GM18873 (cell line): Measurements from ENCODE around the gene KIRREL3.

ENCODE experiments used
- ATAC-seq: cut with Tn5 transposase; IDR thresholded peaks from one replicate; pipeline ENCODE4 v1.9.1; 2021; ENCODE audit warnings: mild to moderate bottlenecking, moderate library complexity, moderate number of reproducible peaks; ENCODE audit not compliant: unreplicated experiment, low FRiP score

The KIRREL3 gene

GRCh38 chr11:126879516-126879915 lies 121.1 kb downstream of the KIRREL3 start:
- ATAC-seq: no peak

GRCh38 chr11:126878913-126879482 lies 121.6 kb downstream of the KIRREL3 start:
- ATAC-seq: no peak

- no peak for ATAC-seq
Observed at GRCh38 chr11:126874831-126875230, 125.7 kb downstream of the KIRREL3 start.

GRCh38 chr11:126874276-126874675 lies 126.3 kb downstream of the KIRREL3 start:
- ATAC-seq: no peak

- ATAC-seq: no peak
Observed at GRCh38 chr11:126871792-126872191, 128.8 kb downstream of the KIRREL3 start.

GRCh38 chr11:126870021-126870420 lies 130.5 kb downstream of the KIRREL3 start:
- no peak for ATAC-seq

- no peak for ATAC-seq
Observed at GRCh38 chr11:126868741-126869140, 131.8 kb downstream of the KIRREL3 start.

GRCh38 chr11:126864934-126865333 lies 135.6 kb downstream of the KIRREL3 start:
- ATAC-seq: no peak

- no peak for ATAC-seq
Observed at GRCh38 chr11:126863294-126863997, 137.1 kb downstream of the KIRREL3 start.

GRCh38 chr11:126862664-126863243 lies 137.8 kb downstream of the KIRREL3 start:
- peak; percentile 65 for ATAC-seq

GRCh38 chr11:126861796-126862459 lies 138.6 kb downstream of the KIRREL3 start:
- no peak for ATAC-seq

GRCh38 chr11:126857860-126858808 lies 142.4 kb downstream of the KIRREL3 start:
- no peak for ATAC-seq

- ATAC-seq: no peak
Observed at GRCh38 chr11:126855536-126855935, 145.0 kb downstream of the KIRREL3 start.

- peak; percentile 64 for ATAC-seq
Observed at GRCh38 chr11:126853732-126854131, 146.8 kb downstream of the KIRREL3 start.

- no peak for ATAC-seq
Observed at GRCh38 chr11:126844789-126845188, 155.8 kb downstream of the KIRREL3 start.

- ATAC-seq: no peak
Observed at GRCh38 chr11:126843096-126843495, 157.5 kb downstream of the KIRREL3 start.

- no peak for ATAC-seq
Observed at GRCh38 chr11:126841999-126842398, 158.6 kb downstream of the KIRREL3 start.

- ATAC-seq: no peak
Observed at GRCh38 chr11:126840975-126841374, 159.6 kb downstream of the KIRREL3 start.

GRCh38 chr11:126840201-126840886 lies 160.2 kb downstream of the KIRREL3 start:
- no peak for ATAC-seq

GRCh38 chr11:126839496-126839895 lies 161.1 kb downstream of the KIRREL3 start:
- no peak for ATAC-seq
